Gastrocnemius medialis (tissue), 4 donors: ENCODE data around the gene UBE2G2. TPM values are rescaled to one million over a fixed set of nuclear protein-coding genes. Genes with fewer than 3 reads are reported as not detected.

Experiments used
- ATAC-seq, 2 donors: fragments of 150-250 bp; one replicate each; pipeline ENCODE4 v1.9.1; 2016
- DNase-seq, 2 donors: peaks; one replicate each; pipeline ENCODE4 v3.0.0-alpha.2; 2019
- H3K27ac ChIP-seq, 4 donors: fragments of 200-600 bp; sonication (generic); 1 replicate in 1 of 4; 2 replicates in 3 of 4; pipeline ENCODE4 v1.5.1; 2016 to 2018; ENCODE audit warnings: mild to moderate bottlenecking in 2 of 4, moderate library complexity in 1 of 4
- H3K27me3 ChIP-seq, 3 donors: fragments of 200-600 bp; sonication (generic) in 2 of 3; 1 replicate in 1 of 3; 2 replicates in 2 of 3; pipeline versions ENCODE4 v1.5.1 to v1.6.0; 2016 to 2019; ENCODE audit warnings: mild to moderate bottlenecking in 1 of 3, moderate library complexity in 1 of 3
- H3K36me3 ChIP-seq, 2 donors: fragments of 200-600 bp; sonication (generic) in 1 of 2; one replicate each; pipeline ENCODE4 v1.5.1; 2017 to 2018
- H3K4me1 ChIP-seq, 2 donors: fragments of 200-600 bp; sonication (generic) in 1 of 2; one replicate each; pipeline ENCODE4 v1.5.1; 2016 to 2017; ENCODE audit warnings: mild to moderate bottlenecking in 2 of 2
- H3K4me3 ChIP-seq, 4 donors: fragments of 200-600 bp; sonication (generic) in 3 of 4; 1 replicate in 1 of 4; 2 replicates in 3 of 4; pipeline ENCODE4 v1.5.1; 2016 to 2019; ENCODE audit warnings: mild to moderate bottlenecking in 2 of 4
- H3K9me3 ChIP-seq, 3 donors: fragments of 200-600 bp; sonication (generic) in 2 of 3; 1 replicate in 1 of 3; 2 replicates in 2 of 3; pipeline ENCODE4 v1.5.1; 2016 to 2019
- POLR2A ChIP-seq, 2 donors: fragments of 450-650 bp; IDR thresholded peaks; one replicate each; pipeline ENCODE4 v1.6.1; 2017; ENCODE audit warnings: antibody characterized with exemption in 2 of 2, mild to moderate bottlenecking in 2 of 2, moderate library complexity in 2 of 2
- in situ Hi-C, 4 donors: fragments of 200-750 bp; cut with MboI; loops; one replicate each; pipeline versions ENCODE4 v1.15.0 to v1.8.0; 2017; ENCODE audit warnings: low sequenced_read_pairs in 4 of 4
- intact Hi-C: fragments of 100-400 bp; cut with DNase I; formaldehyde crosslinking; loops from one replicate; pipeline ENCODE4 v1.15.1; 2023; ENCODE audit warnings: low total_unique reads
- total RNA-seq, 4 donors: library from RNA; depleted of rRNA; stranded (reverse); fragments of >200 nt; gene quantifications; one replicate each; pipeline versions ENCODE4 v1.1.0 to v1.2.3, GENCODE V29; 2016
- TF ChIP-seq, protein P1 (sequence below), 5 experiments: fragments of 450-650 bp in 3 of 5; fragments of 200-600 bp in 2 of 5; sonication (generic) in 2 of 5; IDR thresholded peaks in 4 of 5; conservative IDR thresholded peaks in 1 of 5; 1 replicate in 4 of 5; 2 replicates in 1 of 5; pipeline ENCODE4 v1.5.1; 2016 to 2019; ENCODE audit warnings: antibody characterized with exemption in 5 of 5, mild to moderate bottlenecking in 3 of 5, moderate library complexity in 3 of 5

The UBE2G2 gene
- total RNA-seq, 4 donors from 2014 or later, result 64.2 to 83.8 (median 73.3) TPM

DNA sequence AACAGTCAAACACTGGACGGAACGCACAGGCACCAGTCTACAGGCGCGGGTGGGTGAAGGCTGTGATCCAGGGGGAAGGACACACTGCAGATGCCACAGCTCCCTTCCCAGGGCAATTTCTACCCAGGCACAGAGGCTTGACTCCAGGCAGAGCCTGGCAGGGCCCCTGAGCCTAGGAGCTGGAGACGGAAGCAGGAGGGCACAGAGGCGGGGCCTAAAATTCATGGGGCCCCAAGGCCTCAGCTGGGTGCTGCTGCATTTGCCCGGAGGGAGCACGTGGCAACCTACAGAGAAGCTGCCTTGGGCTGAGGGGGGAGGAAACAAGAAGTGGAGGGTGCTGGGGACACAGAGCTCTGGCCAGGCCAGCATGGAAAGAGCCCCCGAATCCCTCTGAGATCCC is 41.2 kb downstream of the UBE2G2 start:
- Histone ChIP-seq H3K4me1 (no peaks in the 10 kb centered on the region), H3K4me3 (no peak overlapping the region), H3K27me3 (no peaks in the 10 kb centered on the region), H3K27ac (no peak overlapping the region), H3K36me3 (no peaks in the 10 kb centered on the region), H3K9me3 (no peaks in the 10 kb centered on the region)
- DNase-seq (no peak), ATAC-seq (no peak)
- TF ChIP-seq, protein P1, sequence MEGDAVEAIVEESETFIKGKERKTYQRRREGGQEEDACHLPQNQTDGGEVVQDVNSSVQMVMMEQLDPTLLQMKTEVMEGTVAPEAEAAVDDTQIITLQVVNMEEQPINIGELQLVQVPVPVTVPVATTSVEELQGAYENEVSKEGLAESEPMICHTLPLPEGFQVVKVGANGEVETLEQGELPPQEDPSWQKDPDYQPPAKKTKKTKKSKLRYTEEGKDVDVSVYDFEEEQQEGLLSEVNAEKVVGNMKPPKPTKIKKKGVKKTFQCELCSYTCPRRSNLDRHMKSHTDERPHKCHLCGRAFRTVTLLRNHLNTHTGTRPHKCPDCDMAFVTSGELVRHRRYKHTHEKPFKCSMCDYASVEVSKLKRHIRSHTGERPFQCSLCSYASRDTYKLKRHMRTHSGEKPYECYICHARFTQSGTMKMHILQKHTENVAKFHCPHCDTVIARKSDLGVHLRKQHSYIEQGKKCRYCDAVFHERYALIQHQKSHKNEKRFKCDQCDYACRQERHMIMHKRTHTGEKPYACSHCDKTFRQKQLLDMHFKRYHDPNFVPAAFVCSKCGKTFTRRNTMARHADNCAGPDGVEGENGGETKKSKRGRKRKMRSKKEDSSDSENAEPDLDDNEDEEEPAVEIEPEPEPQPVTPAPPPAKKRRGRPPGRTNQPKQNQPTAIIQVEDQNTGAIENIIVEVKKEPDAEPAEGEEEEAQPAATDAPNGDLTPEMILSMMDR (IDR thresholded peaks at IDR 0.05 in 4 of 5, conservative IDR thresholded peaks at IDR 0.05 in 1 of 5), result no peak
- TF ChIP-seq POLR2A (IDR thresholded peaks at IDR 0.05), result no peak
- intact Hi-C loops (no loop called here), in situ Hi-C loops (no loop called here)

DNA sequence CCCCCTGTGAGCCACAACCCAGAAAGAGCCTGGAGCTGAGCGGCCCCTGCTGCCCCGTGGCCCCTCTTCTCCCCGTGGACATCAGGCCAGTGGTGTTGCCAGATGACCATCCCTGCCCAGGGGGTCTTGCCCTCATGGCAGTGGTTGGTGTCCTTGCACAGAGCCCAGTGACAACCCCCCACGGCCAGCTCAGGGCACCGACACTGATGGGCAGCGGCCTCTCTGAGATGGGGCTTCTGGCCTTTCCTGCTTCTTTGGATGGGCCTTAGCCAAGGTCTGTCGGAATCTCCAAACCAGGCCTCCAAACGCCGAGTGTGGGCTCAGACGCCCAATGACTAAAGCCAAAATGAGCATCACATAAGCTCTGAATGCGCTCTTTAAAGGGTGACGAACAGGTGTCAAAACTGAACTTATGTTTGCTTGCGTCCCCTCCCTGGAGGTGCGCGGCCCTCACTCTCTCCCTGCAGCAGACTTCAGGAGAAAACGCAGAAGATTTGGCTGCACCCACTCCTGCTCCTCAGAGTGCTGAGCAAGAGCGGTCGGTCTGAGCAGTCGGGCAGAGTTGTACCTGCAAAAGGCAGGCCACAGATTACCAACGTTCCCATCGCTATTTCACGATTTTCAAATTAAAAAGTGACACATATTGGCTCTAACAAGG is 41.9 kb downstream of the UBE2G2 start:
- TF ChIP-seq, protein P1 (IDR thresholded peaks at IDR 0.05 in 4 of 5, conservative IDR thresholded peaks at IDR 0.05 in 1 of 5), result no peak
- TF ChIP-seq POLR2A (IDR thresholded peaks at IDR 0.05), result no peak

DNA sequence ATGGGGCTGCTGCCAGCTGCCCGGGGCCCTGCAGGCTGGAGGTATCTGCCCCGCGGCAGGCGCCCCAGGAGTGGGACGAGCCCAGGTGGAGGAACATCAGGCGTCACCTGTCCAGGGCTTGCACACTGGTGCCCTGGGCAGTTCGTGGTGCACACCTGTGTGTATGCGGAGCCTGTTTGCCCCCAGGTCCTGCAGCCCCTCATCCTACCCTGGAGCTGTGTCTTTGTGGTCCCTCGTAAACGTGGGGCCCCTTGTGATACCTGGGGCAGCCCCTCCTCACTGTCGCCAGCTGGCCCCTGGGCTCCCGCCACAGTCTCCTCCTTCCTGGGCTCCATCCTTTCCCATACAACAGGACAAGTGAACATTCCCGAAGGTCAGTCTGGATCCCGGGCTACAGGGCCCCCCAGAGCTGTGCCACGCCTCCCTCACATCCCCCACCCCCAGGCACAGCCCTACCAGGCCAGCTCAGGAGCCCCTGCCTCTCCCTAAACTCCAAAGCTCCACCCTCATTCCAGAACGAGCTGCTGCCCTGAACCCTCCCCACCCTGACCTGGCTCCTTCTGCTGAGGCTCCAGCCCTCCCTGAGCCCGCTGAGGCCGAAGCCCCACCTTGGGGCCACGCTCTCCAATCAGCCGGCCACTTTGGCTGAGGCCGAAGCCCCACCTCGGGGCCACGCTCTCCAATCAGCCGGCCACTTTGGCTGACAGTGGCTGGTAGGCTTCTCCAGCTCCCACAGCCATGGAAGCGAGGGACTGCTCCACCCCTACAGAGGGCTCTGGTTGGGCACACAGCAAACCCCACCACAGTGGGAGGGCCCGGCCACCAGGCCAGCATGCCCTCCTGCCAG is 42.6 kb downstream of the UBE2G2 start:
- intact Hi-C loops (no loop called here), in situ Hi-C loops (no loop called here)
- Histone ChIP-seq H3K27me3 (no peaks in the 10 kb centered on the region), H3K36me3 (no peaks in the 10 kb centered on the region), H3K4me3 (no peak overlapping the region), H3K9me3 (no peaks in the 10 kb centered on the region), H3K4me1 (no peaks in the 10 kb centered on the region), H3K27ac (no peak overlapping the region)
- ATAC-seq (no peak), DNase-seq (no peak)
- TF ChIP-seq, protein P1 (IDR thresholded peaks at IDR 0.05 in 4 of 5, conservative IDR thresholded peaks at IDR 0.05 in 1 of 5), result no peak
- TF ChIP-seq POLR2A (IDR thresholded peaks at IDR 0.05), result no peak

More for the DNA sequence above, 41.9 kb downstream of the UBE2G2 start:
- ATAC-seq, result no peak
- intact Hi-C loops (no loop called here), in situ Hi-C loops (no loop called here)
- no peaks in the 10 kb centered on the region for H3K4me1 ChIP-seq
- no peak overlapping the region for H3K4me3 ChIP-seq
- H3K9me3 ChIP-seq, result no peaks in the 10 kb centered on the region
- H3K27ac ChIP-seq, result no peak overlapping the region
- H3K27me3 ChIP-seq, result no peaks in the 10 kb centered on the region
- no peaks in the 10 kb centered on the region for H3K36me3 ChIP-seq
- no peak for DNase-seq

DNA sequence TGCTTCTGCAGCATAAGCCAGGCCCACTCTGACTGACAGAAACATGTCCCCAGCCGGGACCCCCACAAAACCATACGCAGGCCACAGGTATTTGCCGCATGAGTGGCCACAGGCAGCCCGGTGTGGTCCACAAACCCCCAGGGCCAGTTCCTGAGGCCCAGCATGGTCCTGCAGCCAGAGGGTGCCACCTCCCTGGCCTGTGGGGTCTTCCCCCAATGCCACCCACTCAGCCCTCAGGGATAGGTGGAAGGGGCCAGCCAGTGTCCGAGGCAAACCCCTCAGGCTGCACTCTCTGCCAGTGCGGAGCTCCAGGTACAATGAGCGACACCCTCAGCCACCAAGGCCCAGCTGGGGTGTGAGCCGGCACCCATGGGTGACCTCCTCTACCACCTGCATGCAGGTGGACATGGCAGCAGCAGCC is 43.5 kb downstream of the UBE2G2 start:
- Histone ChIP-seq H3K4me1 (no peaks in the 10 kb centered on the region), H3K9me3 (no peaks in the 10 kb centered on the region), H3K36me3 (no peaks in the 10 kb centered on the region), H3K27ac (no peak overlapping the region), H3K27me3 (no peaks in the 10 kb centered on the region), H3K4me3 (no peak overlapping the region)
- DNase-seq (no peak), ATAC-seq (no peak)
- intact Hi-C loops, result no loop called here
- in situ Hi-C loops, result no loop called here
- TF ChIP-seq, protein P1 (IDR thresholded peaks at IDR 0.05 in 4 of 5, conservative IDR thresholded peaks at IDR 0.05 in 1 of 5), result no peak
- TF ChIP-seq POLR2A (IDR thresholded peaks at IDR 0.05), result no peak
